ENCODE measurements around the gene FIP1L1.

The FIP1L1 gene

GRCh38 chr4:53476232-53477037, 99.0 kb downstream of the FIP1L1 start:
- peak; percentile 99 for DNase-seq (ENCODE audit: low read depth)

- DNase-seq (ENCODE audit: low read depth), result no peak
Observed at GRCh38 chr4:53477038-53477565, 99.7 kb downstream of the FIP1L1 start.

GRCh38 chr4:53477636-53478035, 100.2 kb downstream of the FIP1L1 start:
- DNase-seq (ENCODE audit: low read depth), result no peak

GRCh38 chr4:53478671-53479456, 101.4 kb downstream of the FIP1L1 start:
- DNase-seq (ENCODE audit: low read depth), result peak; percentile 72

- no peak for DNase-seq (ENCODE audit: low read depth)
Observed at GRCh38 chr4:53479736-53480525, 102.5 kb downstream of the FIP1L1 start.

- no peak for DNase-seq (ENCODE audit: low read depth)
Observed at GRCh38 chr4:53480909-53481308, 103.5 kb downstream of the FIP1L1 start.

GRCh38 chr4:53481586-53481985, 104.1 kb downstream of the FIP1L1 start:
- no peak for DNase-seq (ENCODE audit: low read depth)

- no peak for DNase-seq (ENCODE audit: low read depth)
Observed at GRCh38 chr4:53483250-53483649, 105.8 kb downstream of the FIP1L1 start.

GRCh38 chr4:53484911-53485657, 107.6 kb downstream of the FIP1L1 start:
- no peak for DNase-seq (ENCODE audit: low read depth)

GRCh38 chr4:53485658-53486040, 108.2 kb downstream of the FIP1L1 start:
- DNase-seq (ENCODE audit: low read depth), result no peak

GRCh38 chr4:53487766-53488165, 110.3 kb downstream of the FIP1L1 start:
- DNase-seq (ENCODE audit: low read depth), result no peak

GRCh38 chr4:53489279-53489889, 111.9 kb downstream of the FIP1L1 start:
- DNase-seq (ENCODE audit: low read depth), result no peak

GRCh38 chr4:53490161-53490956, 112.9 kb downstream of the FIP1L1 start:
- DNase-seq (ENCODE audit: low read depth), result no peak

GRCh38 chr4:53490965-53491622, 113.7 kb downstream of the FIP1L1 start:
- DNase-seq (ENCODE audit: low read depth), result peak; percentile 89

GRCh38 chr4:53494851-53495250, 117.4 kb downstream of the FIP1L1 start:
- DNase-seq (ENCODE audit: low read depth), result no peak

GRCh38 chr4:53497487-53498244, 120.2 kb downstream of the FIP1L1 start:
- DNase-seq (ENCODE audit: low read depth), result no peak

- DNase-seq (ENCODE audit: low read depth), result no peak
Observed at GRCh38 chr4:53498706-53499105, 121.3 kb downstream of the FIP1L1 start.

- no peak for DNase-seq (ENCODE audit: low read depth)
Observed at GRCh38 chr4:53499791-53500190, 122.3 kb downstream of the FIP1L1 start.

GRCh38 chr4:53500546-53500945, 123.1 kb downstream of the FIP1L1 start:
- DNase-seq (ENCODE audit: low read depth), result no peak
